Prostate gland (tissue), 2 donors: Measurements from ENCODE around the gene PRR14L. TPM values are rescaled to one million over a fixed set of nuclear protein-coding genes. Genes with fewer than 3 reads are reported as not detected.

ENCODE experiments used
- DNase-seq: peaks from one replicate; pipeline ENCODE4 v3.0.0-alpha.2; 2019; ENCODE audit warnings: low spot score
- H3K27ac ChIP-seq, 2 donors: fragments of 200-600 bp; sonication (generic); 2 replicates each; pipeline ENCODE4 v1.5.1; 2017 to 2019
- H3K27me3 ChIP-seq: fragments of 200-600 bp; sonication (generic); replicated peaks from 2 replicates; pipeline ENCODE4 v1.5.1; 2019; ENCODE audit not compliant: insufficient read depth
- H3K36me3 ChIP-seq, 2 donors: fragments of 200-600 bp; sonication (generic); 1 replicate in 1 of 2; 2 replicates in 1 of 2; pipeline versions ENCODE4 v1.5.1 to v1.8.1; 2017 to 2019
- H3K4me1 ChIP-seq: fragments of 200-600 bp; sonication (generic); replicated peaks from 2 replicates; pipeline ENCODE4 v1.5.1; 2019
- H3K4me3 ChIP-seq, 2 donors: fragments of 200-600 bp; sonication (generic); 2 replicates each; pipeline ENCODE4 v1.5.1; 2017 to 2019
- H3K9me3 ChIP-seq: fragments of 200-600 bp; sonication (generic); 2 replicates; pipeline ENCODE4 v1.5.1; 2017
- POLR2A ChIP-seq: fragments of 450-650 bp; IDR thresholded peaks from one replicate; pipeline ENCODE4 v1.6.1; 2016; ENCODE audit warnings: antibody characterized with exemption, mild to moderate bottlenecking
- POLR2AphosphoS5 ChIP-seq: sonication (generic); formaldehyde crosslinking; IDR thresholded peaks from one replicate; pipeline ENCODE4 v1.6.1; 2017; ENCODE audit warnings: antibody characterized with exemption
- WGBS: methylation state at CpG from one replicate; pipeline ENCODE4 v1.1.5; 2018; 5-methylcytosine and 5-hydroxymethylcytosine counted together
- intact Hi-C: fragments of 100-400 bp; cut with DNase I; formaldehyde crosslinking; loops from one replicate; pipeline ENCODE4 v1.14.2; 2022
- total RNA-seq, 2 donors: library from RNA; depleted of rRNA; stranded (reverse); fragments of >200 nt; gene quantifications; one replicate each; pipeline ENCODE4 v1.1.0, GENCODE V29; 2016
- TF ChIP-seq, protein P1 (sequence below), 4 experiments: fragments of 200-600 bp in 2 of 4; fragments of 450-650 bp in 2 of 4; sonication (generic) in 2 of 4; IDR thresholded peaks; 1 replicate in 3 of 4; 2 replicates in 1 of 4; pipeline ENCODE4 v1.5.1; 2016 to 2019; ENCODE audit warnings: antibody characterized with exemption in 4 of 4, mild to moderate bottlenecking in 2 of 4, moderate library complexity in 2 of 4

PRR14L gene
- total RNA-seq, 2 donors from 2014 or later: 17.7 to 42.4 TPM

DNA sequence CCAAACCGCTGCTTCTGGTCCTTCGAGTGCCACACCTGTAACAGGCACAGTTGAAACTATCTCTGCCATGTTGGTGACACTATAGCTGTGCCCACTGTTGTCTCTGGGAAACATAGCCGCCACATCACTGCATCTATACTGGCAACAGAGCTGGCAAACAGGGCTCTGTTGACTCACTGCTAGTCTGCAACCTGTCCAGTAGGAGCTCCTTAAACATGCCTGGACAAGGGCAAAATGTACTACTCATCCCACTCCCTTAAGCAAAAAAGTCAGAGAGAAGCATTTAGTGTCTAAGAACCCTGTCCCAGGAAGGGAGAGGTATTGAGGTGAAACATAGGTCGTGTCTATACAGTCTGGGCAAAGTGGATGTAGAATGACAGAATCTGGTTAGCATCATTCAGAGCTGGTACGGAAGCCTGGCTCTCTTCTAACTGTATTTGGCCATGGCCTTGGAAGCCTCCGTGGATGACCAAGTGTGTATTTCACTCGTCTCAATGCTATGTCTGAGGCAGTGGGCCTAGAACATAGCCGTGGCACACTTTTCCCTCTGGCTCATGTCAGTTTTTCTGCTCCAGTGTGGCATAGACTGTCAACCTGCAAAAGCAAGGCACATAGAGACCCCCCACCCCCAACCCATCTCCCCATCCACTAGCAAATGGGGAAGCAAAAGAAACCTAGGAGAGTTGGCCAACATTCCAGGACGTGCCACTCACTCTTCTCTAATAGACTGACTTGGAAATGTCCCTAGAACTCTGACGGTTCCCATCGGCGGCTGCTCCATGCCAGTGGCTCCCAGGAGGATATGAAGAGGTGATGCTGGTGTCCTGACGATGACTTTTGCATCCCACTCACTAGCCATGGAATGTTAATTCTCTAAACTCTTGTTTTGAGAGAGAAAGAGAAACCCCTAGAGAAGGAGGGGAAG lies 66.5 kb downstream of the PRR14L start:
- no peak overlapping the region for H3K27ac ChIP-seq
- 69% methylated on average over 13 of the region's 13 CpGs for WGBS

DNA sequence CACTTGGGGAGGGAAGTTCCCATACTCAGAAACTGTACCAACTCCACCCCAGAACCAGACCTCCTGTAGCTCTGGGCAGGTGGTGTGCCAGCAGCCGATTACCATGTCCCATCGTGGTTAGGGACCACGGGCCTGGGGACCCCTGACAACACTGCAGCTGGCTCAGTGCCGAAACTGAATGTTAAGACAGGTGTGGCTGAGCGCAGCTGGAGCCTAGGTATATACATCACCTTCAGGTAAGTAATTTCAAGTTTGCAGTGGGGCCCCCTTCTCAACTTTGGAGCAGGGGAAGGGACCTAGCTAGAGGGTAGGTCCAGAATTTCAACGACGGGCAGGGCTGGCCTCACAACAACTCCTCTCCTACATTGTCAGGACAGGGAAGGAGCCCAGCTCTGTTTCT lies 67.2 kb downstream of the PRR14L start:
- no peak overlapping the region for H3K27ac ChIP-seq
- H3K27me3 ChIP-seq: no peaks in the 10 kb centered on the region
- WGBS: 85% methylated on average over 7 of the region's 7 CpGs
- H3K4me1 ChIP-seq: no peaks in the 10 kb centered on the region
- intact Hi-C loops: loop anchor here (5.0 kb wide), 1 partner anchor 70 kb away; the partner anchor contains the start of genes DEPDC5 and PRR14L
- H3K9me3 ChIP-seq: no peaks in the 10 kb centered on the region
- no peak for DNase-seq
- TF ChIP-seq POLR2AphosphoS5: no peak
- TF ChIP-seq, protein P1, sequence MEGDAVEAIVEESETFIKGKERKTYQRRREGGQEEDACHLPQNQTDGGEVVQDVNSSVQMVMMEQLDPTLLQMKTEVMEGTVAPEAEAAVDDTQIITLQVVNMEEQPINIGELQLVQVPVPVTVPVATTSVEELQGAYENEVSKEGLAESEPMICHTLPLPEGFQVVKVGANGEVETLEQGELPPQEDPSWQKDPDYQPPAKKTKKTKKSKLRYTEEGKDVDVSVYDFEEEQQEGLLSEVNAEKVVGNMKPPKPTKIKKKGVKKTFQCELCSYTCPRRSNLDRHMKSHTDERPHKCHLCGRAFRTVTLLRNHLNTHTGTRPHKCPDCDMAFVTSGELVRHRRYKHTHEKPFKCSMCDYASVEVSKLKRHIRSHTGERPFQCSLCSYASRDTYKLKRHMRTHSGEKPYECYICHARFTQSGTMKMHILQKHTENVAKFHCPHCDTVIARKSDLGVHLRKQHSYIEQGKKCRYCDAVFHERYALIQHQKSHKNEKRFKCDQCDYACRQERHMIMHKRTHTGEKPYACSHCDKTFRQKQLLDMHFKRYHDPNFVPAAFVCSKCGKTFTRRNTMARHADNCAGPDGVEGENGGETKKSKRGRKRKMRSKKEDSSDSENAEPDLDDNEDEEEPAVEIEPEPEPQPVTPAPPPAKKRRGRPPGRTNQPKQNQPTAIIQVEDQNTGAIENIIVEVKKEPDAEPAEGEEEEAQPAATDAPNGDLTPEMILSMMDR (IDR thresholded peaks at IDR 0.05): no peak
- TF ChIP-seq POLR2A: no peak
- no peak overlapping the region for H3K4me3 ChIP-seq
- H3K36me3 ChIP-seq: no peaks in the 10 kb centered on the region

More for the DNA sequence above, 66.5 kb downstream of the PRR14L start:
- no peaks in the 10 kb centered on the region for H3K9me3 ChIP-seq
- DNase-seq: peak; percentile 31
- TF ChIP-seq POLR2A (no peak), POLR2AphosphoS5 (peak; percentile 28)
- TF ChIP-seq, protein P1 (IDR thresholded peaks at IDR 0.05): no peak
- no peaks in the 10 kb centered on the region for H3K4me1 ChIP-seq
- H3K27me3 ChIP-seq: no peaks in the 10 kb centered on the region
- H3K36me3 ChIP-seq: no peaks in the 10 kb centered on the region
- intact Hi-C loops: loop anchor here (5.0 kb wide), 1 partner anchor 69 kb away; the partner anchor contains the start of genes DEPDC5 and PRR14L
- no peak overlapping the region for H3K4me3 ChIP-seq

DNA sequence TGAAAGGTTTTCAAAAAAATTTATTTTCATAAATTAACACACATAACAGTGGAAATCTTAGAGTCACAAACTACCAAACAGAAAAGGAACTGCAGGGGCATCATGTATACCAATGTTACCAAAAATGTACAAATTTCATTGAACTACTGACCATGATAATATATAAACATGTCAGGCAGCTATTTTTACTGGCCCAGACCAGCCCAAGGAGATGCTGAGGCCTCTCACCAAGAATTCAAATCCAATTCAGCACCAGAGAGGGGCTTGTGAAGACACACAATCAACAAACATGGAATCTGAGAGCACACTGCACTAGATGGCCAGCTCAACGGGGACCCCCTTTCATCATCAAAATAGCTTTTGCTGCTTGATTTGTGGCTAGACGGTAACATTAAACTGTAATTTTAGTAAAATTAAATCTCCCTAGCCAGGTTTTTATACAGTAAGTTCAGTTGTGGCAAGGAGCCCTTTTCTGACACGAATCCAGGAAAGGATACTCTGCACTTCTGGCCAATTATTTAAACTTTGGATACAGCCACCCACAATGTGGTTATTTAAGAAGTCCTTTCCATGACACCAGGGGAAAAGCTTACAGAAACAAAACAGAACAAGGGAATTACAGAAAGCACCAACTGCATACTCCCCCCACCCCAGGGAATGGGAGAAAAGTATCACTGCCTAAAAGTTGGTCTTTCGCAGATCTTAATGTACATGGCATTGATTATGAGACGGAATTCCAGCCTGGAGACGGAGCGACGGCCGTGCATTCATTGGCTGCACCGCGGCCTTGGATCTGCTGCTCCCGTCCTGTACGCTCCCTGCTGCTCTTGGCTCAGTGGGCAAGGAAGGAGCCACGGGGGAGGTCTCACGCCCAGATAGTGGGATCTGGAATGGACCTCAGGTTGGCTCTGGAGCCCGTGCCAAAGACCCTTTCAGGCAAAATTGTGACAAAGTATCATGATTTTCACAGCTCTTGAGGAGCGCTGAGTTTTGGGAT lies 68.3 kb downstream of the PRR14L start:
- no peak for DNase-seq
- intact Hi-C loops: loop anchor here (5.0 kb wide), 1 partner anchor 71 kb away; the partner anchor contains the start of genes DEPDC5 and PRR14L
- no peaks in the 10 kb centered on the region for H3K27me3 ChIP-seq
- H3K9me3 ChIP-seq: no peaks in the 10 kb centered on the region
- no peaks in the 10 kb centered on the region for H3K36me3 ChIP-seq
- H3K4me3 ChIP-seq: no peak overlapping the region
- H3K27ac ChIP-seq: peak overlapping the region; percentile 13 to 29
- H3K4me1 ChIP-seq: no peaks in the 10 kb centered on the region
- TF ChIP-seq POLR2AphosphoS5: no peak
- no peak for TF ChIP-seq POLR2A
- TF ChIP-seq, protein P1 (IDR thresholded peaks at IDR 0.05): no peak
- WGBS: 61% methylated on average over 17 of the region's 17 CpGs

DNA sequence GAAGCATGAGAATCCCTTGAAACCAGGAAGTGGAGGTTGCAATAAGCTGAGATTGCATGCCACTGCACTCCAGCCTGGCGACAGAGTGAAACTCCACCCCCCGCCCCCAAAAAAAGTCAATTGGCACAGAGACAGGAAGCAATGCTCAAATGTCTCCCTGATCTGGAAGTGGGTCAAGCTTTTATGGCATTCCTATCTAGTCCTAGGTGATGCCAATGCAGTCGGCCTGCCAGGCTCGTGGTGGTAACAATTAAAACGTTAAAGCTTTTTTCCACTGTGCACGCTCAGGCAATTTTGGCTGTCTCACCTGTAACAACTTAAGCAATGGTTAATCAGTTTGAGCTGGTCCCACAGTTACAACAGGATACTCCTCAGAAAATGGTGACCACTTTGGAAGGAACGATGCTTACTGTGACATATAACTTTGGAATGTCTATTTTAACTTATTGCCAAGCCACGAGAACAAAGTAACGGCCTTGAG lies 69.0 kb downstream of the PRR14L start:
- WGBS: 13% methylated on average over 9 of the region's 9 CpGs
- Histone ChIP-seq H3K36me3 (no peaks in the 10 kb centered on the region), H3K9me3 (no peaks in the 10 kb centered on the region), H3K4me3 (no peak overlapping the region), H3K27me3 (no peaks in the 10 kb centered on the region), H3K4me1 (no peaks in the 10 kb centered on the region), H3K27ac (peak overlapping the region; percentile 13 to 29)
- intact Hi-C loops: loop anchor here (5.0 kb wide), 1 partner anchor 71 kb away; the partner anchor contains the start of genes DEPDC5 and PRR14L
- DNase-seq: peak; percentile 12
- TF ChIP-seq POLR2AphosphoS5: peak; percentile 31
- TF ChIP-seq, protein P1 (IDR thresholded peaks at IDR 0.05): no peak
